T-helper 1 cell (primary cell): ENCODE results near the gene IDH1.

Experiments used
- DNase-seq, 5 donors: peaks; one replicate each; pipeline ENCODE4 v3.0.0-alpha.2; 2012 to 2020

The IDH1 gene

GRCh38 chr2:208208335-208209085 is 46.4 kb downstream of the IDH1 start:
- DNase-seq = no peak

- no peak for DNase-seq
Observed at GRCh38 chr2:208207769-208208168, 47.1 kb downstream of the IDH1 start.

- no peak for DNase-seq
Observed at GRCh38 chr2:208204166-208204565, 50.7 kb downstream of the IDH1 start.

GRCh38 chr2:208195531-208195930 is 59.3 kb downstream of the IDH1 start:
- DNase-seq = no peak

DNA sequence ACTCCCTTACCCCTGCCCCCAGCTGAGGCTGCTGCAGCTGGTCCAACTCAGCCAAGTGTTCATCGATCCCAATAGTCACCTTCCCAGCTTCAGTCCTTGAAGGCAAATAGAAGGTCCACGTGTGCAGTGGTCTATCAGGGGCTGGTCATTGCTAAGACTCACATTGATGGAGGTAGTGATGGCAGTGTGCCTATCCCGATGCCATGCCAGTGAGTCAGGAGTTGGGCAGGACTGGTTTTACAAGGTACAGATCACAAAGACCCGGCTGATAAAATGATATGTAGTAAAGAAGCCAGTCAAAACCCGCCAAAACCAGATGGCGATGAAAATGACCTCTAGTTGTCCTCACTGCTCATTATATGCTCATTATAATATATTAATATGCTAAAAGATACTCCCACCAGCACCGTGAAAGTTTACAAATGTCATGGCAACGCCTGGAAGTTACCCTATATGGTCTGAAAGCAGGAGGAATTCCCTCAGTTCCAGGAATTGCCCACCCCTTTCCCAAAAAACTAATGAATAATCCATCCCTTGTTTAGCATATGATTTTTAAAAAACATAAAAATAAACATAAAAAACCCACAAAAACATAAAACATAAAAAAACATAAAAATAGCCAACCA is 62.1 kb downstream of the IDH1 start:
- no peak for DNase-seq

- no peak for DNase-seq
Observed at GRCh38 chr2:208189810-208190503, 64.9 kb downstream of the IDH1 start, which contains the start of gene C2orf80. TSS of gene C2orf80 (minus strand) at chr2:208190030. CDS start at chr2:208186986, 3,044 bp downstream.

DNA sequence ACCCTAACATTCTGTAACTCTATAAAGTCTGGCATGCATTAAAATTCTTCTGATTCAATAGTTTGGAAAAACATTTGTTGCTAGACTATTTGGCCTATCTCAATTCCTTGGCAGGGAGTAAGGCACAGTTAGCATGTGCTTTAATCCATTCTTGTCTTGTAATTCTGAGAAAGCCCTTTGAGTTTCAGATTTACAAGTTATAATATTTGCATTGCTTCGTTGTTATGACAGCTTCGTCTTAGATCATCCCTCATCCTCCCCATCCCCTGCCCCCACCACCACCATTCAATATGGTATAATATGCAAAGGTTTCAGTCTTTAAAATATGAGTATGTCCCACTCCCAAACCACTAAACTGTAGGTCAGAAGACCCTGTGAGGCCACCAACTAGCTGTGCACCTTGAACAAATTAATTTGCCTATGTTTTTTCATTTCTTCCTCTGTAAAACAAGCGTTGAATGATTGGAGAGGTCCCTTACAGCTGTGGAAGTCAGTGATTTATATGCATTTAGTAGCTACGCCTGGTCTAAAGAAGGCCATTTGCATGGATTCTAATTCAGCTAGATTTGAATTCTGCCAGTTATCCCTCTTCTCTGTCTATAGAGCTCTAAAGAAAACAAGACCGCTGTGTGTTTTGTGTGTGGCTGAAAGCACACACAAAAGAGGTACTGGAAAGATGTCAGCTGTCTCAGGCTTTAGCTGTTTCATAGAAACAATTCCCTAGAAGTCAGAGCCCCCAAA is 65.6 kb downstream of the IDH1 start:
- no peak for DNase-seq

DNA sequence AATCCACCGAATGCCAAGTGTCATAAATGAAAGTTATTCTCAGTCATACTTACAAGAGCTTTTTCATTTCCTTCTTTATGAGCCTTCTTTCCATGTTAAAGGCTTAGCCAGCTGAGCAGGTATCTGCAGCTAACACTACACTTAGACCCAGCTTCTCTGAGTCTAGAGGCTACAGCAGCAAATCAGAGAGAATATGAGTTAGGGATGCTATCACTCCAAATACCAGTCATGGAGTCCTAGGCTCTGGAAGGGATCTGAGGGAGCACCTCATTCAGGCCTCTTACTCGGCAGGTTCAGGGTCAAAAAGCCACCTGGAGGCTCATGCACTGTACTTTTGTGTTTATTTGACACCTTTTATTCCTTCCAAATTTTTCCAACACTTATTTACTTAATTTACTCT is 68.0 kb downstream of the IDH1 start:
- DNase-seq = no peak

- DNase-seq = no peak
Observed at GRCh38 chr2:208186465-208186864, 68.4 kb downstream of the IDH1 start.
